Kidney (tissue), 14 donors: ENCODE results near the gene OSBPL2. TPM values are rescaled to one million over a fixed set of nuclear protein-coding genes. Genes with fewer than 3 reads are reported as not detected.

Source experiments
- DNase-seq, 5 donors: peaks; one replicate each; pipeline ENCODE4 v3.0.0-alpha.2; 2013 to 2020
- FAIRE-seq: peaks from 2 replicates; lab custom pipeline; 2012; peaks lifted over from hg19 to GRCh38; lab: Jason Lieb, UNC
- H3K27ac ChIP-seq, 2 donors: one replicate each; pipeline ENCODE4 v1.7.0; 2013; ENCODE audit warnings: low read depth in 2 of 2, low read length in 2 of 2, inconsistent platforms in 1 of 2
- H3K27me3 ChIP-seq: one replicate; pipeline ENCODE4 v1.7.1; 2013; ENCODE audit warnings: low read length, inconsistent platforms; ENCODE audit not compliant: control insufficient read depth, insufficient read depth
- H3K36me3 ChIP-seq, 3 donors: one replicate each; pipeline versions ENCODE4 v1.7.0 to v1.7.1; 2013; ENCODE audit warnings: low read length in 3 of 3, control low read depth in 1 of 3, inconsistent platforms in 1 of 3; ENCODE audit not compliant: insufficient read depth in 3 of 3, control insufficient read depth in 2 of 3
- H3K4me1 ChIP-seq, 3 donors: one replicate each; pipeline versions ENCODE4 v1.7.0 to v1.7.1; 2013; ENCODE audit warnings: low read length in 3 of 3, inconsistent platforms in 1 of 3, low read depth in 1 of 3; ENCODE audit not compliant: control insufficient read depth in 2 of 3, insufficient read depth in 2 of 3
- H3K4me3 ChIP-seq, 3 donors: one replicate each; pipeline versions ENCODE4 v1.7.0 to v1.8.1; 2013; ENCODE audit warnings: low read length in 3 of 3, control low read depth in 1 of 3, inconsistent platforms in 1 of 3
- H3K9ac ChIP-seq, 3 donors: one replicate each; pipeline versions ENCODE4 v1.7.0 to v1.7.1; 2013; ENCODE audit warnings: low read length in 3 of 3, control low read depth in 1 of 3, inconsistent platforms in 1 of 3
- H3K9me3 ChIP-seq, 3 donors: one replicate each; pipeline versions ENCODE4 v1.7.0 to v1.7.1; 2013; ENCODE audit warnings: low read length in 3 of 3, control low read depth in 1 of 3, inconsistent platforms in 1 of 3; ENCODE audit not compliant: control insufficient read depth in 2 of 3, insufficient read depth in 1 of 3
- intact Hi-C: fragments of 100-400 bp; cut with DNase I; formaldehyde crosslinking; loops from one replicate; pipeline ENCODE4 v1.11.1; 2022
- polyA plus RNA-seq: library from polyadenylated mRNA; stranded (reverse); fragments of 350-450 nt; fragmentation: Illumina TruSeq; extraction: RNeasy Lipid Tissue Mini Kit (QIAGEN cat#74804); gene quantifications from one replicate; pipeline ENCODE4 v1.2.3, GENCODE V29; 2014; ENCODE audit warnings: low read depth, low replicate concordance; ENCODE audit not compliant: insufficient read depth
- total RNA-seq: library from RNA; stranded (reverse); fragmentation: NEBNext Ultra II Directional; extraction: Animal tissue kit (Norgen Biotek cat#: 25700); gene quantifications from one replicate; pipeline ENCODE4 v1.2.1, GENCODE V29; 2021
- TF ChIP-seq, protein P1 (sequence below): IDR thresholded peaks from 3 replicates; pipeline ENCODE4 v1.5.1; 2012; ENCODE audit warnings: mild to moderate bottlenecking, moderate library complexity, borderline replicate concordance; ENCODE audit not compliant: insufficient read depth; ENCODE audit errors: extremely low read depth
- donor health status: control.
- donor health status: control.
- donor health status: control.
- donor health status: control.
- donor health status: control.
- donor health status: DM: yes; HTN: yes; CAD: no.
- donor health status: Normal renal cell carcinoma (clear cell type).

OSBPL2 gene
- total and polyA plus RNA-seq, 2 donors from 2014 or later, result 20.4 to 57.1 TPM

DNA sequence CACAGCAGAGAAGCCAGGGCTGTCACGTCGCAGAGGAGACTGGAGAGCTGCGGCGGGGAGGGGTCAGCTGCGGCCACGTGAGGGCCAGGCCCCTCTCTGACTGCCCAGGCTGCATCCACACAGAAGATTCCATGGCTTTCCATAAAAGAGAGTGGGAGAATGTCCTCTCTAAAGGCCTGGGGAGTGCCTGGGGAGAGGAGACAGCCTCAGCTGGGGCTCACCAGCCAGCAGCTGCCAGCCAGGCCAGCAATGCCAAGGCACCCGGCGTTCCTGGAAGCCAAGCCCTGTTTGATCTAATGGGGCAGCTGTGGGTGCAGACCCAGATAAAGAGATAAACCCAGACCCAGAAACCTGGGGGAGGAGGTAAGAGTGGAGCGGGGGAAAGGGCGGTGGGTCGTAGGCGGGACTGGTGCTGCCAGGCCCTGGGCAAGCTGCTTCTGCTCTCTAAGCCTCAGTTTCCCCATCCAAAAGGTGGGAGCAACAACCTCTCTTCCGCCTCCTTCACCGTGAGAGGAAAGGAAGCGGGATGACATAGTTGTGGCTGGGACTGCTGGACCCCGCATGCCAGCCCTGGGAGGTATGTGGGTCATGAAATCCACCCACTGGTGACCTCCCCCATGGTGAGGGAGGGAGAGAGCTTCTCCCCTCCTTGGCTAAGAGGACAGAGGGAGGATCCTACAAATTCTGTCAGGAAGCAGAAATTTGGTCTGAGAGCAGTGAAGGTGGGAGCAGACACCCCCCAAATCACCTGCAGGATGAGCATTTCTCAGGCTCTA is 3.1 kb upstream of the OSBPL2 start:
- Histone ChIP-seq H3K27me3 (no peaks in the 10 kb centered on the region), H3K9ac (no peak overlapping the region), H3K9me3 (no peaks in the 10 kb centered on the region), H3K27ac (no peak overlapping the region), H3K36me3 (no peaks in the 10 kb centered on the region), H3K4me1 (peaks cover 3 to 16% (median 6%) of the 10 kb centered on the region in 3 donors), H3K4me3 (no peak overlapping the region)
- intact Hi-C loops, result no loop called here
- TF ChIP-seq, protein P1, sequence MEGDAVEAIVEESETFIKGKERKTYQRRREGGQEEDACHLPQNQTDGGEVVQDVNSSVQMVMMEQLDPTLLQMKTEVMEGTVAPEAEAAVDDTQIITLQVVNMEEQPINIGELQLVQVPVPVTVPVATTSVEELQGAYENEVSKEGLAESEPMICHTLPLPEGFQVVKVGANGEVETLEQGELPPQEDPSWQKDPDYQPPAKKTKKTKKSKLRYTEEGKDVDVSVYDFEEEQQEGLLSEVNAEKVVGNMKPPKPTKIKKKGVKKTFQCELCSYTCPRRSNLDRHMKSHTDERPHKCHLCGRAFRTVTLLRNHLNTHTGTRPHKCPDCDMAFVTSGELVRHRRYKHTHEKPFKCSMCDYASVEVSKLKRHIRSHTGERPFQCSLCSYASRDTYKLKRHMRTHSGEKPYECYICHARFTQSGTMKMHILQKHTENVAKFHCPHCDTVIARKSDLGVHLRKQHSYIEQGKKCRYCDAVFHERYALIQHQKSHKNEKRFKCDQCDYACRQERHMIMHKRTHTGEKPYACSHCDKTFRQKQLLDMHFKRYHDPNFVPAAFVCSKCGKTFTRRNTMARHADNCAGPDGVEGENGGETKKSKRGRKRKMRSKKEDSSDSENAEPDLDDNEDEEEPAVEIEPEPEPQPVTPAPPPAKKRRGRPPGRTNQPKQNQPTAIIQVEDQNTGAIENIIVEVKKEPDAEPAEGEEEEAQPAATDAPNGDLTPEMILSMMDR, result no peak
- FAIRE-seq (no peak), DNase-seq (no peak)

DNA sequence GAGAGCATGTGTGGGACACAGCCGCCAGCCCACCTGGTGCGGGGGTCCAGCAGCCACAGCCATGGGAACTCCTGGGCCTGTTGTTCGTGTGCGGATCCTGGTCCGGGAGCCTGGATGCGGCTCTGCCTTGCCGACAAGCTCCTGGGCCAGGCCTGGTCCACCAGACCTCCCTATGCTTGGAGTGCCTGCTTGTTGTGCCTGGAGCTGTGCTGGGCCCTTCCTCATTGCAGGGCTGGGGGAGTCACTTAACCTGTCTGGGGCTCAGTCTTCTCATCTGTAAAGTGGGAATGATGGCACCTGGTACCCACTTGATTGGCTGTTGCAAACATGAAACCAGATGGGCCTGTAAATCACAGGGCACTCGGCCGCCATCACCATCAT is 2.6 kb upstream of the OSBPL2 start:
- TF ChIP-seq, protein P1, result no peak
- no peak for DNase-seq
- no peak for FAIRE-seq
- Histone ChIP-seq H3K27me3 (no peaks in the 10 kb centered on the region), H3K27ac (no peak overlapping the region), H3K9me3 (no peaks in the 10 kb centered on the region), H3K4me3 (no peak overlapping the region), H3K9ac (no peak overlapping the region), H3K36me3 (no peaks in the 10 kb centered on the region), H3K4me1 (peaks cover 3 to 18% (median 6%) of the 10 kb centered on the region in 3 donors)
- intact Hi-C loops, result no loop called here

- Histone ChIP-seq H3K9me3 (no peaks in the 10 kb centered on the region), H3K9ac (no peak overlapping the region), H3K4me3 (no peak overlapping the region), H3K36me3 (no peaks in the 10 kb centered on the region), H3K4me1 (peaks cover 3 to 18% (median 6%) of the 10 kb centered on the region in 3 donors), H3K27me3 (no peaks in the 10 kb centered on the region), H3K27ac (no peak overlapping the region)
- no peak for FAIRE-seq
- intact Hi-C loops, result no loop called here
- TF ChIP-seq, protein P1, result no peak
- DNase-seq, result no peak
Observed at GRCh38 chr20:62236200-62236599, 2.1 kb upstream of the OSBPL2 start.
